Keratinocyte (primary cell): ENCODE measurements around the gene ITPR1. TPM values are rescaled to one million over a fixed set of nuclear protein-coding genes. Genes with fewer than 3 reads are reported as not detected.

Source experiments
- DNase-seq: peaks from one replicate; pipeline ENCODE4 v3.0.0-alpha.2; 2011; ENCODE audit warnings: low read depth, missing footprints, low spot score
- FAIRE-seq: peaks from 2 replicates; lab custom pipeline; 2011; peaks lifted over from hg19 to GRCh38; lab: Jason Lieb, UNC
- H2AFZ ChIP-seq: 2 replicates; pipeline ENCODE4 v1.6.0; 2012; ENCODE audit warnings: low read length, control low read depth, inconsistent platforms; ENCODE audit not compliant: control insufficient read depth
- H3K27ac ChIP-seq: 2 replicates; pipeline ENCODE4 v1.5.1; 2011; ENCODE audit warnings: low read length; ENCODE audit not compliant: control insufficient read depth, insufficient read depth
- H3K27me3 ChIP-seq: 3 replicates; pipeline ENCODE4 v1.6.0; 2011; ENCODE audit warnings: low read length; ENCODE audit not compliant: control insufficient read depth, insufficient read depth; ENCODE audit errors: extremely low read depth
- H3K36me3 ChIP-seq, 2 experiments: 2 replicates in 1 of 2; 3 replicates in 1 of 2; pipeline ENCODE4 v1.5.1; 2011; ENCODE audit warnings: low read length in 2 of 2, mild to moderate bottlenecking in 1 of 2; ENCODE audit not compliant: control insufficient read depth in 2 of 2, insufficient read depth in 2 of 2; ENCODE audit errors: extremely low read depth in 1 of 2
- H3K4me1 ChIP-seq: 3 replicates; pipeline ENCODE4 v1.5.1; 2011; ENCODE audit warnings: low read length; ENCODE audit not compliant: control insufficient read depth, insufficient read depth; ENCODE audit errors: extremely low read depth
- H3K4me2 ChIP-seq: 3 replicates; pipeline ENCODE4 v1.6.0; 2011; ENCODE audit warnings: low read depth, low read length; ENCODE audit not compliant: control insufficient read depth, insufficient read depth; ENCODE audit errors: extremely low read depth
- H3K4me3 ChIP-seq, 3 experiments: fragments of 200-600 bp in 1 of 3; sonication (generic) in 1 of 3; 2 replicates in 2 of 3; 3 replicates in 1 of 3; pipeline ENCODE4 v1.5.1; 2011 to 2016; ENCODE audit warnings: low read length in 3 of 3, mild to moderate bottlenecking in 3 of 3, control low read depth in 2 of 3, inconsistent platforms in 1 of 3, low read depth in 1 of 3, mixed read lengths in 1 of 3, mixed run types in 1 of 3, moderate library complexity in 1 of 3; ENCODE audit not compliant: control insufficient read depth in 2 of 3, insufficient read depth in 2 of 3; ENCODE audit errors: extremely low read depth in 1 of 3
- H3K79me2 ChIP-seq: 2 replicates; pipeline ENCODE4 v1.6.0; 2012; ENCODE audit warnings: low read length; ENCODE audit not compliant: control insufficient read depth, insufficient read depth
- H3K9ac ChIP-seq: 3 replicates; pipeline ENCODE4 v1.6.0; 2011; ENCODE audit warnings: low read length; ENCODE audit not compliant: control insufficient read depth, insufficient read depth; ENCODE audit errors: extremely low read depth
- H3K9me1 ChIP-seq: 3 replicates; pipeline ENCODE4 v1.6.0; 2011; ENCODE audit warnings: low read length; ENCODE audit not compliant: control insufficient read depth, insufficient read depth; ENCODE audit errors: extremely low read depth
- H3K9me3 ChIP-seq: 2 replicates; pipeline ENCODE4 v1.5.1; 2012; ENCODE audit warnings: low read depth, low read length; ENCODE audit not compliant: control insufficient read depth
- H4K20me1 ChIP-seq: 3 replicates; pipeline ENCODE4 v1.6.0; 2011; ENCODE audit warnings: low read length; ENCODE audit not compliant: control insufficient read depth, insufficient read depth; ENCODE audit errors: extremely low read depth
- EZH2 ChIP-seq: IDR thresholded peaks from one replicate; pipeline ENCODE4 v1.6.1; 2012; ENCODE audit warnings: inconsistent platforms, mild to moderate bottlenecking, low read length, moderate library complexity
- dilution Hi-C: fragments of 300-500 bp; cut with MboI; formaldehyde crosslinking; loops from one replicate; pipeline ENCODE4 v1.7.0; 2020; ENCODE audit warnings: low sequenced_read_pairs; ENCODE audit not compliant: extremely low pct_ligation_motif_present
- polyA plus RNA-seq, 5 experiments: library from polyadenylated mRNA; depleted of rRNA in 3 of 5; stranded (reverse) in 3 of 5; stranded (forward) in 1 of 5; unstranded in 1 of 5; fragments of >200 nt; gene quantifications; 1 replicate in 1 of 5; 2 replicates in 3 of 5; 3 replicates in 1 of 5; pipeline versions ENCODE4 v1.2.1 to v1.2.3, GENCODE V29; 2011 to 2012; ENCODE audit warnings: missing spikeins in 2 of 5, low read depth in 1 of 5, low replicate concordance in 1 of 5
- TF ChIP-seq, protein P1 (sequence below), 3 experiments: IDR thresholded peaks in 1 of 3; conservative IDR thresholded peaks in 1 of 3; optimal IDR thresholded peaks in 1 of 3; 2 replicates in 2 of 3; 3 replicates in 1 of 3; pipeline versions ENCODE3 to v1.5.1; 2011; ENCODE audit warnings: low read length in 3 of 3, mild to moderate bottlenecking in 3 of 3, moderate library complexity in 2 of 3, control low read depth in 1 of 3, inconsistent platforms in 1 of 3; ENCODE audit not compliant: insufficient read depth in 2 of 3; ENCODE audit errors: extremely low read depth in 1 of 3

Gene ITPR1
- polyA plus RNA-seq, 1 donor (not counting 4 experiments of a cell fraction or from before 2014, with no cell fraction given): 3.5 TPM

- peak overlapping the region; percentile 39 for H3K9ac ChIP-seq
- no peaks in the 10 kb centered on the region for H3K27me3 ChIP-seq
- H4K20me1 ChIP-seq: no peaks in the 10 kb centered on the region
- no peak for DNase-seq
- H3K36me3 ChIP-seq: no peaks in the 10 kb centered on the region
- FAIRE-seq: peak; percentile 79
- no peaks in the 10 kb centered on the region for H3K9me3 ChIP-seq
- H2AFZ ChIP-seq: no peak overlapping the region
- H3K4me1 ChIP-seq: peaks cover 37% of the 10 kb centered on the region
- H3K79me2 ChIP-seq: no peaks in the 10 kb centered on the region
- peak overlapping the region; percentile 59 for H3K27ac ChIP-seq
- H3K4me3 ChIP-seq: peak overlapping the region in 1 of 3 experiments; percentile 19
- peak overlapping the region; percentile 68 for H3K4me2 ChIP-seq
- H3K9me1 ChIP-seq: peaks cover 3% of the 10 kb centered on the region
- dilution Hi-C loops: no loop called here
- TF ChIP-seq, protein P1, sequence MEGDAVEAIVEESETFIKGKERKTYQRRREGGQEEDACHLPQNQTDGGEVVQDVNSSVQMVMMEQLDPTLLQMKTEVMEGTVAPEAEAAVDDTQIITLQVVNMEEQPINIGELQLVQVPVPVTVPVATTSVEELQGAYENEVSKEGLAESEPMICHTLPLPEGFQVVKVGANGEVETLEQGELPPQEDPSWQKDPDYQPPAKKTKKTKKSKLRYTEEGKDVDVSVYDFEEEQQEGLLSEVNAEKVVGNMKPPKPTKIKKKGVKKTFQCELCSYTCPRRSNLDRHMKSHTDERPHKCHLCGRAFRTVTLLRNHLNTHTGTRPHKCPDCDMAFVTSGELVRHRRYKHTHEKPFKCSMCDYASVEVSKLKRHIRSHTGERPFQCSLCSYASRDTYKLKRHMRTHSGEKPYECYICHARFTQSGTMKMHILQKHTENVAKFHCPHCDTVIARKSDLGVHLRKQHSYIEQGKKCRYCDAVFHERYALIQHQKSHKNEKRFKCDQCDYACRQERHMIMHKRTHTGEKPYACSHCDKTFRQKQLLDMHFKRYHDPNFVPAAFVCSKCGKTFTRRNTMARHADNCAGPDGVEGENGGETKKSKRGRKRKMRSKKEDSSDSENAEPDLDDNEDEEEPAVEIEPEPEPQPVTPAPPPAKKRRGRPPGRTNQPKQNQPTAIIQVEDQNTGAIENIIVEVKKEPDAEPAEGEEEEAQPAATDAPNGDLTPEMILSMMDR (optimal IDR thresholded peaks at IDR 0.05 in 1 of 3, IDR thresholded peaks at IDR 0.05 in 1 of 3, conservative IDR thresholded peaks at IDR 0.05 in 1 of 3; ENCODE audit: extremely low read depth in 1 of 3, insufficient read depth in 2 of 3, low read length in 3 of 3): no peak
- no peak for TF ChIP-seq EZH2
Observed at GRCh38 chr3:4824926-4825325, 331.8 kb downstream of the ITPR1 start.

DNA sequence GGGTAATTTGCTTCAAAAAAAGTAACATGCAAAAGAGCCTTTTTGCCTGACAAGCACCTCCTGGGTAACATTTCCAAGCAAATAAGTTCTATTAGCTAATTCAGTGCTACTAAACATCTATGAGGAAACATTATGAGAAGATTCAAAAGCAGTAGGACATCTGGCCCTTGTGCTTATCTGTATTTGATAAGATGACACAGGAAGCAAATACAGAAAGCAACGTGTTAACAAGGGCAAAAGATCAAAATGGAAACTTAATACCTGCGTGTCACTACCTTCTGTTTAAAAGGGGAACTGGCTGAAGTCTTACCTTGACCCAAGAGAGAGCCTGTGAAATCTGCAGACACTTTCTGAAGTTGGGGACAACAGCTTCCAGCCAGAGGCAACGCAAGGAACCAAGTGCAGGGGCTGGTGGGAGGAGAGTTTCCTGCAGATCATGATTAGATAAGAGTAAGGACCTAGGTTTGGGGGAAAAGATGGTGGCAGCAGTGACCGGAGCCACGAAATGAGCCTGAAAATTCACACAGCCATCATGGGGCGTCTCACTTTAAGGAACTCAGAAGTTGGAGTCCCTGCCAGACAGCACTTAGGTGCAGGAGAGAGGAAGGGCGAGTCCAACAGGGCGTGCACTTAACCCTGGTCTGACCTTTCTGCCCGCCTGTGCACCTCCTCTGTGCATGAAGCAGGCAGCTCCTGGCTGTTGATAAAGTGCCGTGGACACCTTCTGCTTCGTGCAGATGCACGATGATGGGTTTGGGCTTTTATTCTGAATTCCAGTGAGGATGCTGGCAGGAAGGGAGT lies 332.5 kb downstream of the ITPR1 start:
- Histone ChIP-seq H3K27me3 (no peaks in the 10 kb centered on the region), H2AFZ (peak overlapping the region; percentile 59), H3K9ac (peak overlapping the region; percentile 39), H3K36me3 (no peaks in the 10 kb centered on the region), H3K4me3 (peak overlapping the region in 1 of 3 experiments; percentile 19), H3K27ac (peak overlapping the region; percentile 59), H3K4me1 (peaks cover 41% of the 10 kb centered on the region), H3K4me2 (peak overlapping the region; percentile 68), H3K79me2 (no peaks in the 10 kb centered on the region), H3K9me1 (peaks cover 3% of the 10 kb centered on the region), H3K9me3 (no peaks in the 10 kb centered on the region), H4K20me1 (no peaks in the 10 kb centered on the region)
- FAIRE-seq (no peak), DNase-seq (no peak)
- no peak for TF ChIP-seq EZH2
- TF ChIP-seq, protein P1 (optimal IDR thresholded peaks at IDR 0.05 in 1 of 3, IDR thresholded peaks at IDR 0.05 in 1 of 3, conservative IDR thresholded peaks at IDR 0.05 in 1 of 3; ENCODE audit: extremely low read depth in 1 of 3, insufficient read depth in 2 of 3, low read length in 3 of 3): no peak
- dilution Hi-C loops: no loop called here
